Measurements from ENCODE around the gene KEAP1.

KEAP1 gene

GRCh38 chr19:10521461-10522171 lies 18.5 kb upstream of the KEAP1 start:
- no peak for DNase-seq

GRCh38 chr19:10520652-10521318 lies 17.6 kb upstream of the KEAP1 start:
- DNase-seq, result no peak

- no peak for DNase-seq
These were observed 16.3 kb upstream of the KEAP1 start for GRCh38 chr19:10519421-10519820.

GRCh38 chr19:10518444-10519361 lies 15.5 kb upstream of the KEAP1 start:
- no peak for DNase-seq

GRCh38 chr19:10517760-10518443 lies 14.7 kb upstream of the KEAP1 start:
- peak; percentile 30 for DNase-seq

GRCh38 chr19:10517361-10517759 lies 14.2 kb upstream of the KEAP1 start, which contains the start of gene S1PR5:
Gene S1PR5 (minus strand): TSS chr19:10517447. CDS start chr19:10515011, 2,436 bp downstream.
- DNase-seq, result peak; percentile 14

- no peak for DNase-seq
These were observed 13.6 kb upstream of the KEAP1 start for GRCh38 chr19:10516671-10517286.

- DNase-seq, result no peak
These were observed 12.9 kb upstream of the KEAP1 start for GRCh38 chr19:10516064-10516385.

GRCh38 chr19:10514211-10515145 lies 11.3 kb upstream of the KEAP1 start:
- DNase-seq, result no peak

GRCh38 chr19:10513223-10513622 lies 10.1 kb upstream of the KEAP1 start:
- no peak for DNase-seq

GRCh38 chr19:10510301-10510802 lies 7.2 kb upstream of the KEAP1 start:
- DNase-seq, result no peak

- DNase-seq, result no peak
These were observed 5.6 kb upstream of the KEAP1 start for GRCh38 chr19:10508707-10509106.

- no peak for DNase-seq
These were observed 4.9 kb upstream of the KEAP1 start for GRCh38 chr19:10508036-10508435.

GRCh38 chr19:10505583-10506229 lies 2.5 kb upstream of the KEAP1 start:
- DNase-seq, result peak; percentile 16

GRCh38 chr19:10502524-10503001 lies 593 bp downstream of the KEAP1 start:
- peak; percentile 56 for DNase-seq

GRCh38 chr19:10501971-10502523 lies 1.1 kb downstream of the KEAP1 start:
- DNase-seq, result peak; percentile 9

- DNase-seq, result no peak
These were observed 2.9 kb downstream of the KEAP1 start for GRCh38 chr19:10500247-10500592.

GRCh38 chr19:10499550-10500246 lies 3.5 kb downstream of the KEAP1 start:
- DNase-seq, result no peak

- DNase-seq, result no peak
These were observed 5.8 kb downstream of the KEAP1 start for GRCh38 chr19:10497371-10497770.

Measured in NCI-H748 treated with DMSO at 0.1 percent for 48 hours (cell line).